ENCODE results near the gene SCAMP4. TPM values are rescaled to one million over a fixed set of nuclear protein-coding genes. Genes with fewer than 3 reads are reported as not detected.

The SCAMP4 gene
- total and polyA plus RNA-seq, 2 of the 13 experiments (the other 11 are each of a cell fraction or from before 2014, with no cell fraction given) = 10.7 to 13.7 TPM

DNA sequence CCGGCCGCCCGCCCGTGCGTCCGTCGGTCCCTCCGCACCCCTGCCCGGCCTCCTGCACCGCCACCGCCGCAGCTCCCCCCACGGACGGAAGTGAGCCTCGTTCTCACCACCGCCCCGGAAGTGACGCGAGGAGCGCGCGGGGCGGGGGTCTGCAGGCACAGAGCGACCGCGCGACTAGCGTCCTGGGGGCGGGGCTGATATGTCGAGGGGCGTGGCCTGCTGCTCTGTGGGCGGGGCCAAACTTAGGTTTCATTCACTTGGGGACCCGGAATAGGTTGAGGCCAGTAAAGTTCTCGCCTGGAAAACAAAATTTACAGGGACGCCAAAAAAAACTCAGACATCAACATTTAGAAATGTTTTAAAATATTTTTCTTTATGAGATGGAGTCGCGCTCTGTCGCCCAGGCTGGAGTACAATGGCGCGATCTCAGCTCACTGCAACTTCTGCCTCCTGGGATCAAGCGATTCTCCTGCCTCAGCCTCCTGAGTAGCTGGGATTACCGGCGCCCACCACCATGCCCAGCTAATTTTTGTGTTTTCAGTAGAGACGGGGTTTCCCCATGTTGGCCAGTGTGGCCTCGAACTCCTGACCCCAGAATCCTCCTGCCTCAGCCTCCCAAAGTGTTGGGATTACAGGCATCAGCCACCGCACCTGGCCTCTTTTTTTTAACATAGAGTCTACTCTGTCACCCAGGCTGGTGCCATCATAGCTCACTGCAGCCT is 19.6 kb upstream of the SCAMP4 start, which contains the start of gene ABHD17A (continued):
- TF ChIP-seq POLR2A (IDR thresholded peaks at IDR 0.05; ENCODE audit: insufficient read depth in 1 of 2, low read depth in 2 of 2, low read length in 2 of 2) (0 out of 4 replicates have a peak, but pooled peaks of 1 of the 2 experiments have one; percentile 51), NR2C2 (CRISPR knock-in tag; IDR thresholded peaks at IDR 0.05; ENCODE audit: borderline replicate concordance) (peak; percentile 52), GATAD1 (CRISPR knock-in tag; IDR thresholded peaks at IDR 0.05) (peak; percentile 84), HOXA3 (CRISPR knock-in tag; IDR thresholded peaks at IDR 0.05) (peak; percentile 77; the same call in 1 of the 2 replicates), FOXA3 (CRISPR knock-in tag; IDR thresholded peaks at IDR 0.05) (0 out of 2 replicates have a peak, but pooled peaks have one; percentile 22), SP2 (CRISPR knock-in tag; IDR thresholded peaks at IDR 0.05) (peak; percentile 69), PHF8 (CRISPR knock-in tag; IDR thresholded peaks at IDR 0.05) (peak; percentile 69), YEATS2 (CRISPR knock-in tag; IDR thresholded peaks at IDR 0.05; ENCODE audit: borderline replicate concordance) (peak; percentile 73; the same call in 1 of the 2 replicates), GABPB1 (CRISPR knock-in tag; IDR thresholded peaks at IDR 0.05) (peak; percentile 94), KDM3A (CRISPR knock-in tag; IDR thresholded peaks at IDR 0.05; ENCODE audit: low read depth) (0 out of 2 replicates have a peak, but pooled peaks have one; percentile 13), POGK (CRISPR knock-in tag; conservative IDR thresholded peaks at IDR 0.05) (0 out of 2 replicates have a peak, but pooled peaks have one; percentile 31), ZNF567 (CRISPR knock-in tag; IDR thresholded peaks at IDR 0.05; ENCODE audit: borderline replicate concordance) (0 out of 2 replicates have a peak, but pooled peaks have one; percentile 34), PHF20 (CRISPR knock-in tag; IDR thresholded peaks at IDR 0.05) (peak; percentile 70; the same call in 1 of the 2 replicates), MAZ (IDR thresholded peaks at IDR 0.05; ENCODE audit: borderline replicate concordance, low read depth, low read length) (peak; percentile 98), MAZ (CRISPR knock-in tag; IDR thresholded peaks at IDR 0.05; ENCODE audit: low read depth) (peak; percentile 84; the same call in 1 of the 2 replicates), UBTF (CRISPR knock-in tag; IDR thresholded peaks at IDR 0.05) (0 out of 2 replicates have a peak, but pooled peaks have one; percentile 55), ZSCAN25 (CRISPR knock-in tag; IDR thresholded peaks at IDR 0.05) (peak; percentile 95), ATF2 (CRISPR knock-in tag; IDR thresholded peaks at IDR 0.05) (0 out of 2 replicates have a peak, but pooled peaks have one; percentile 26)
- TF ChIP-seq, protein P1, sequence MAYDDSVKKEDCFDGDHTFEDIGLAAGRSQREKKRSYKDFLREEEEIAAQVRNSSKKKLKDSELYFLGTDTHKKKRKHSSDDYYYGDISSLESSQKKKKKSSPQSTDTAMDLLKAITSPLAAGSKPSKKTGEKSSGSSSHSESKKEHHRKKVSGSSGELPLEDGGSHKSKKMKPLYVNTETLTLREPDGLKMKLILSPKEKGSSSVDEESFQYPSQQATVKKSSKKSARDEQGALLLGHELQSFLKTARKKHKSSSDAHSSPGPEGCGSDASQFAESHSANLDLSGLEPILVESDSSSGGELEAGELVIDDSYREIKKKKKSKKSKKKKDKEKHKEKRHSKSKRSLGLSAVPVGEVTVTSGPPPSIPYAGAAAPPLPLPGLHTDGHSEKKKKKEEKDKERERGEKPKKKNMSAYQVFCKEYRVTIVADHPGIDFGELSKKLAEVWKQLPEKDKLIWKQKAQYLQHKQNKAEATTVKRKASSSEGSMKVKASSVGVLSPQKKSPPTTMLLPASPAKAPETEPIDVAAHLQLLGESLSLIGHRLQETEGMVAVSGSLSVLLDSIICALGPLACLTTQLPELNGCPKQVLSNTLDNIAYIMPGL (CRISPR knock-in tag; IDR thresholded peaks at IDR 0.05; ENCODE audit: borderline replicate concordance in 1 of 2, low read depth in 1 of 2) = peak in 1 of 2 experiments; percentile 27; a peak in 2 of 4 replicates
- TF ChIP-seq, protein P2, sequence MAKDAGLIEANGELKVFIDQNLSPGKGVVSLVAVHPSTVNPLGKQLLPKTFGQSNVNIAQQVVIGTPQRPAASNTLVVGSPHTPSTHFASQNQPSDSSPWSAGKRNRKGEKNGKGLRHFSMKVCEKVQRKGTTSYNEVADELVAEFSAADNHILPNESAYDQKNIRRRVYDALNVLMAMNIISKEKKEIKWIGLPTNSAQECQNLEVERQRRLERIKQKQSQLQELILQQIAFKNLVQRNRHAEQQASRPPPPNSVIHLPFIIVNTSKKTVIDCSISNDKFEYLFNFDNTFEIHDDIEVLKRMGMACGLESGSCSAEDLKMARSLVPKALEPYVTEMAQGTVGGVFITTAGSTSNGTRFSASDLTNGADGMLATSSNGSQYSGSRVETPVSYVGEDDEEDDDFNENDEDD (CRISPR knock-in tag; IDR thresholded peaks at IDR 0.05; ENCODE audit: borderline replicate concordance) = peak; percentile 69; the same call in 1 of the 2 replicates

Data from HepG2 (cell line).